Tibial nerve (tissue), 4 donors: ENCODE data around the gene TBL1X.

Source experiments
- CTCF ChIP-seq, 5 experiments: fragments of 200-600 bp in 3 of 5; fragments of 450-650 bp in 2 of 5; sonication (generic) in 3 of 5; IDR thresholded peaks; one replicate each; pipeline ENCODE4 v1.5.1; 2016 to 2019; ENCODE audit warnings: antibody characterized with exemption in 5 of 5, mild to moderate bottlenecking in 3 of 5, moderate library complexity in 2 of 5
- EP300 ChIP-seq, 2 donors: sonication (generic); formaldehyde crosslinking; IDR thresholded peaks; one replicate each; pipeline ENCODE4 v1.6.1; 2017; ENCODE audit warnings: antibody characterized with exemption in 2 of 2, mild to moderate bottlenecking in 1 of 2
- POLR2A ChIP-seq, 2 donors: fragments of 450-650 bp; IDR thresholded peaks; one replicate each; pipeline ENCODE4 v1.6.1; 2017; ENCODE audit warnings: antibody characterized with exemption in 2 of 2, mild to moderate bottlenecking in 2 of 2, moderate library complexity in 2 of 2

GRCh38 chrX:9518889-9519288 is 54.0 kb downstream of the TBL1X start:
- no peak for TF ChIP-seq POLR2A (IDR thresholded peaks at IDR 0.05)
- no peak for TF ChIP-seq CTCF (IDR thresholded peaks at IDR 0.05)
- TF ChIP-seq EP300 (IDR thresholded peaks at IDR 0.05), result no peak
